22Rv1 (cell line): ENCODE measurements around the gene KRTAP12-1.

ENCODE experiments used
- ZFX ChIP-seq: fragments of 450-650 bp; IDR thresholded peaks from 2 replicates; pipeline ENCODE4 v1.6.1; 2017; ENCODE audit warnings: antibody characterized with exemption, borderline replicate concordance
- TF ChIP-seq, protein P1 (sequence below): fragments of 450-650 bp; IDR thresholded peaks from 2 replicates; pipeline ENCODE4 v1.5.1; 2017; ENCODE audit warnings: mild to moderate bottlenecking

DNA sequence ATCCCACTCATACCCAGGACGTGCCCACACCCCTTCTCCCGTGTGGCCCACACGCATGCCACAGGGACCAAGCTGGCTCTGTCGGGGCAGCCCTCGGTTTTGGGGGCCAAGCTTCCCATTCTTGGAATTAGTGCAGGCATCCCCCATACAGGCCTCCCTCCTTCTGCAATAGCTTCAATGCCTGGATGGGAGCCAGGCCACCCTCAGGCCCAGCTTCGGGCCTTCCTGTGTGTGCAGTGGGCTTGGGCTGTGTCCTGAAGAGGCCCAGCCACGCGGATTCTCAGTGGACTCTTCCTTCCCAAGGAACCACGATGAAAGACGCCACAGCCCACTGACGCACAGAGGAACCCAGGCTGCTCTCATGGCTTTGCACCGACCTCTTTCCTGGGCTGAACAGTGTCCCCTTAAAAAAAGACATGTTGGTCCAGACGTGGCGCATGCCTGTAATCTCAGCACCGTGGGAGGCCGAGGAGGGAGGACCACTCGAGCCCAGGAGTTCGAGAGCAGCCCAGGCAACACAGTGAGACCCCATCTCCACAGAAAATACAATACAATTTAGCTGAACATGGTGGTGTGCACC, 32.4 kb downstream of the KRTAP12-1 start:
- TF ChIP-seq, protein P1, sequence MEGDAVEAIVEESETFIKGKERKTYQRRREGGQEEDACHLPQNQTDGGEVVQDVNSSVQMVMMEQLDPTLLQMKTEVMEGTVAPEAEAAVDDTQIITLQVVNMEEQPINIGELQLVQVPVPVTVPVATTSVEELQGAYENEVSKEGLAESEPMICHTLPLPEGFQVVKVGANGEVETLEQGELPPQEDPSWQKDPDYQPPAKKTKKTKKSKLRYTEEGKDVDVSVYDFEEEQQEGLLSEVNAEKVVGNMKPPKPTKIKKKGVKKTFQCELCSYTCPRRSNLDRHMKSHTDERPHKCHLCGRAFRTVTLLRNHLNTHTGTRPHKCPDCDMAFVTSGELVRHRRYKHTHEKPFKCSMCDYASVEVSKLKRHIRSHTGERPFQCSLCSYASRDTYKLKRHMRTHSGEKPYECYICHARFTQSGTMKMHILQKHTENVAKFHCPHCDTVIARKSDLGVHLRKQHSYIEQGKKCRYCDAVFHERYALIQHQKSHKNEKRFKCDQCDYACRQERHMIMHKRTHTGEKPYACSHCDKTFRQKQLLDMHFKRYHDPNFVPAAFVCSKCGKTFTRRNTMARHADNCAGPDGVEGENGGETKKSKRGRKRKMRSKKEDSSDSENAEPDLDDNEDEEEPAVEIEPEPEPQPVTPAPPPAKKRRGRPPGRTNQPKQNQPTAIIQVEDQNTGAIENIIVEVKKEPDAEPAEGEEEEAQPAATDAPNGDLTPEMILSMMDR, result no peak
- TF ChIP-seq ZFX, result no peak
